Measurements from ENCODE around the gene INO80E. TPM values are rescaled to one million over a fixed set of nuclear protein-coding genes. Genes with fewer than 3 reads are reported as not detected.

Gene INO80E
- total RNA-seq, 1 donor from 2014 or later: 114 TPM

- no peak for TF ChIP-seq CTCF (IDR thresholded peaks at IDR 0.05; ENCODE audit: insufficient read depth, low read length, poor library complexity, severe bottlenecking)
- no peak overlapping the region for H3K4me3 ChIP-seq (ENCODE audit: low read depth, low read length)
- DNase-seq (ENCODE audit: low read depth): no peak
- H3K36me3 ChIP-seq (ENCODE audit: control insufficient read depth, insufficient read depth, low read length): peaks cover 1% of the 10 kb centered on the region
- peaks cover 9% of the 10 kb centered on the region for H3K27me3 ChIP-seq (ENCODE audit: control insufficient read depth, insufficient read depth, low read length)
These were observed 8.8 kb downstream of the INO80E start for GRCh38 chr16:30004811-30005242.

- Histone ChIP-seq H3K27me3 (ENCODE audit: control insufficient read depth, insufficient read depth, low read length) (peaks cover 16% of the 10 kb centered on the region), H3K4me3 (ENCODE audit: low read depth, low read length) (no peak overlapping the region), H3K36me3 (ENCODE audit: control insufficient read depth, insufficient read depth, low read length) (peaks cover 1% of the 10 kb centered on the region)
- DNase-seq (ENCODE audit: low read depth): no peak
- peak; percentile 83 for TF ChIP-seq CTCF (IDR thresholded peaks at IDR 0.05; ENCODE audit: insufficient read depth, low read length, poor library complexity, severe bottlenecking)
These were observed 9.5 kb downstream of the INO80E start for GRCh38 chr16:30005341-30006094.

GRCh38 chr16:30006095-30006473 is 10.0 kb downstream of the INO80E start:
- no peak for TF ChIP-seq CTCF (IDR thresholded peaks at IDR 0.05; ENCODE audit: insufficient read depth, low read length, poor library complexity, severe bottlenecking)
- DNase-seq (ENCODE audit: low read depth): no peak
- Histone ChIP-seq H3K27me3 (ENCODE audit: control insufficient read depth, insufficient read depth, low read length) (peaks cover 21% of the 10 kb centered on the region), H3K36me3 (ENCODE audit: control insufficient read depth, insufficient read depth, low read length) (peaks cover 1% of the 10 kb centered on the region), H3K4me3 (ENCODE audit: low read depth, low read length) (no peak overlapping the region)

GRCh38 chr16:30006659-30007377 is 10.8 kb downstream of the INO80E start:
- Histone ChIP-seq H3K27me3 (ENCODE audit: control insufficient read depth, insufficient read depth, low read length) (peaks cover 28% of the 10 kb centered on the region), H3K36me3 (ENCODE audit: control insufficient read depth, insufficient read depth, low read length) (peaks cover 1% of the 10 kb centered on the region), H3K4me3 (ENCODE audit: low read depth, low read length) (no peak overlapping the region)
- DNase-seq (ENCODE audit: low read depth): no peak
- no peak for TF ChIP-seq CTCF (IDR thresholded peaks at IDR 0.05; ENCODE audit: insufficient read depth, low read length, poor library complexity, severe bottlenecking)

GRCh38 chr16:30007378-30007895 is 11.4 kb downstream of the INO80E start:
- H3K27me3 ChIP-seq (ENCODE audit: control insufficient read depth, insufficient read depth, low read length): peaks cover 32% of the 10 kb centered on the region
- H3K36me3 ChIP-seq (ENCODE audit: control insufficient read depth, insufficient read depth, low read length): peaks cover 1% of the 10 kb centered on the region
- no peak for TF ChIP-seq CTCF (IDR thresholded peaks at IDR 0.05; ENCODE audit: insufficient read depth, low read length, poor library complexity, severe bottlenecking)
- H3K4me3 ChIP-seq (ENCODE audit: low read depth, low read length): no peak overlapping the region
- no peak for DNase-seq (ENCODE audit: low read depth)
